Measurements from ENCODE around the gene MRTFB.

DNA sequence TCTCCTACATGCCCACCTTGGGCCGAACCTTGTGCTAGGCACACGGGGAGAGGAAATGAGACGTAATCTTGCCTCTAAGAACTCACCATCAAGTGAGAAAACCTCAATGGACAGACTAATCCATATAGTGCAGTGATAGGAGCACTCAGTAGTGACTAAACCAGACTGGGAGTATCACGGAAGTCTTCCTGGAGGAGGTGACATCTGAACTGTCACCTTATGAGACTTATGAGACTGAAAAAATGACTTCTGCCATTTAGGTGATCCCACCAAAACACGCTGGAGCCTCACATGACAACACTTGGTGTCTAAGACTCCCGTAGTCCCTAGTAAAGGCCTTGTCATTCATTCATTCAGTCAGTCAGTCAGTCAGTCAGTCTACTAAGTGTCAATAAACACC, 27.3 kb upstream of the MRTFB start:
- TF ChIP-seq, protein P1, sequence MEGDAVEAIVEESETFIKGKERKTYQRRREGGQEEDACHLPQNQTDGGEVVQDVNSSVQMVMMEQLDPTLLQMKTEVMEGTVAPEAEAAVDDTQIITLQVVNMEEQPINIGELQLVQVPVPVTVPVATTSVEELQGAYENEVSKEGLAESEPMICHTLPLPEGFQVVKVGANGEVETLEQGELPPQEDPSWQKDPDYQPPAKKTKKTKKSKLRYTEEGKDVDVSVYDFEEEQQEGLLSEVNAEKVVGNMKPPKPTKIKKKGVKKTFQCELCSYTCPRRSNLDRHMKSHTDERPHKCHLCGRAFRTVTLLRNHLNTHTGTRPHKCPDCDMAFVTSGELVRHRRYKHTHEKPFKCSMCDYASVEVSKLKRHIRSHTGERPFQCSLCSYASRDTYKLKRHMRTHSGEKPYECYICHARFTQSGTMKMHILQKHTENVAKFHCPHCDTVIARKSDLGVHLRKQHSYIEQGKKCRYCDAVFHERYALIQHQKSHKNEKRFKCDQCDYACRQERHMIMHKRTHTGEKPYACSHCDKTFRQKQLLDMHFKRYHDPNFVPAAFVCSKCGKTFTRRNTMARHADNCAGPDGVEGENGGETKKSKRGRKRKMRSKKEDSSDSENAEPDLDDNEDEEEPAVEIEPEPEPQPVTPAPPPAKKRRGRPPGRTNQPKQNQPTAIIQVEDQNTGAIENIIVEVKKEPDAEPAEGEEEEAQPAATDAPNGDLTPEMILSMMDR (IDR thresholded peaks at IDR 0.05) = no peak
- no peak for TF ChIP-seq POLR2A (IDR thresholded peaks at IDR 0.05)

All from lower leg skin (tissue), 3 donors.